ENCODE measurements around the gene HLA-DQB2.
"Not testable (repeated sequence)": the region's sequence is repeated elsewhere in the genome, so short reads cannot be mapped to it uniquely, and the experiment has no call there.

HLA-DQB2 gene
- 0.94 reads per million for total RNA-seq

GRCh38 chr6:32763421-32763820 lies at the start of gene HLA-DQB2:
TSS of gene HLA-DQB2 (minus strand) at chr6:32763532. CDS start at chr6:32763470, 62 bp downstream.
- no peak for DNase-seq

- no peak for DNase-seq
Measured at GRCh38 chr6:32809171-32809570, 45.8 kb upstream of the HLA-DQB2 start.

- DNase-seq, result no peak
Measured at GRCh38 chr6:32807020-32807580, 43.8 kb upstream of the HLA-DQB2 start.

GRCh38 chr6:32805404-32805803 lies 42.1 kb upstream of the HLA-DQB2 start:
- DNase-seq, result not testable (repeated sequence)

GRCh38 chr6:32803416-32803815 lies 40.1 kb upstream of the HLA-DQB2 start:
- DNase-seq, result no peak

DNA sequence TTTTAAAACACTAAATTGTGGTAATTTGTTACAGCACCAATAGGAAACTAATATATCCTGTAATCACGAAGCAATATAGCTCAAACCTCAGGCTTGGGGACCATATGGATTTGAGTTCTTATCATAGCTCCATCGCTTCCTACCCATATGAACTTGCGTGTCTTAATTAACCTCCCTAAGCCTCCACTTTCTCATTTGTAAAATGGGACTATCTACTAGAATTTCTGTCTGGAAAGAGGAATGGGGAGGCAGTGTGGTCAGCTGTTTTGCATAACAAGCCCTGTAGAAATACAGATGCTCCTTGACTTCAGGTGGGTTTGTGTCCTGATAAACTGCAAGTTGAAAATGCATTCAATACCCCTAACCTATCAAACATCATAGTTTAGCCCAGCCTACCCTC lies 36.4 kb upstream of the HLA-DQB2 start:
- no peak for DNase-seq

DNA sequence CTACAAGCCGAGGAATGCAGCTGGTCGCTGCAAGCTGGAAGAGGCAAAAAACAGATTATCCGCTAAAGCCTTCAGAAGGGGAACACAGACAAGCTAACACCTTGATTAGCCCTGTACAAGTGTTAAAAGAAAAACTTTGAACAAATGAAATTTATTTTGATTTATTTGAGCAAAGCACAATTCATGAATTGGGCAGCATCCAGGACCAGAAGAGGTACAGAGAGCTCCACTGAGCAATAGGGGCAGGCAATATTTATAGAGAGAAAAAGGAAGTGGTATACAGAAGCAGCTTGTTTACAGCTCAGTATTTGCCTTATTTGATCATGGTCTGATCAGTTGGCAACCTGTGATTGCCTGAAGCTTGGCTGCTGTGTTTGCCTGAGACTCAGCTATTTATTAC lies 35.8 kb upstream of the HLA-DQB2 start:
- no peak for DNase-seq

DNA sequence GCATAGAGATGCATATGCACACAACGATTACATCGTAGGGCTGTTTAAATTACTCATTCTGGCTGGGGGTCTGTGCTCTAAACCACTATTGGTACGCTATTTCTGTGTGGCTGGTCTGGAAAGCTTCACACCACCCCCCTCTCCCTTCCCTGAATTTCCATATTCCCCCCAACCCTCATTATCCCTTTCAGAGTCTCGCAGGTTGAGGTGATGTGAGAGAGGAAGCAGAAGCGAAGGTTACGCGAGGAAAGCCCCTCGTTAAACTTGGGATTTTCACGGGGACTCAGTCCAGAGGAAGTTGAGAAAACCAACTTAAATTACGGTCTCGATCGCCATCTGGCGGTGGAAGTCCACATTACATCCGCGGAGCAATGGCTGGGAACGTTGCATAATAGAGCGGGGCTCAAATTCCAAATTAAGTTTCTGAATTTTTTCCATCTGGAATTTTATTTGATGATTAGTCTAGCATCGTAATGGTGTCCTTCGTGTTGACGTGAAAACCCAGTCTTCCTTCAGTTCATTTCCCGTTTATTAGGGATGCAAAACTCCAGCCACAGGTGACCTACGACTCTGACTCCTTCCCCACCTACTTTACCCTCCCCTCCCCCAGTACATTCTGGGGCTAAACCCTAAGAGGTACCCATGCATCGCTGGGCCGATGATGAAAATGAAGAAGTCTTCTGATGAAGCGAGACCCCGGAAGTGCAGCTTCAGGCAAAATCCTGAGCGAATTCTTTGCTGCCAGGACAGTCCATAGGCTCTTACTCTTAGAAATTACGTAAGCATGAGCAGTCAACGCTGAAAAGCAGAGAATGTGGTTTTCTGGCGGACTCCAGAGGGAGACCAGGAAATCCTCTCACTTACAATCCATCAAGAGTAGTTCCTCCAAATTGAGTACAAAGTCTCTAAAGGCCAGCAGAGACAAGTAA lies 33.8 kb upstream of the HLA-DQB2 start:
- peak; percentile 71 for DNase-seq

- no peak for DNase-seq
Measured at GRCh38 chr6:32794510-32794909, 31.2 kb upstream of the HLA-DQB2 start.

GRCh38 chr6:32792901-32793435 lies 29.6 kb upstream of the HLA-DQB2 start:
- no peak for DNase-seq

DNA sequence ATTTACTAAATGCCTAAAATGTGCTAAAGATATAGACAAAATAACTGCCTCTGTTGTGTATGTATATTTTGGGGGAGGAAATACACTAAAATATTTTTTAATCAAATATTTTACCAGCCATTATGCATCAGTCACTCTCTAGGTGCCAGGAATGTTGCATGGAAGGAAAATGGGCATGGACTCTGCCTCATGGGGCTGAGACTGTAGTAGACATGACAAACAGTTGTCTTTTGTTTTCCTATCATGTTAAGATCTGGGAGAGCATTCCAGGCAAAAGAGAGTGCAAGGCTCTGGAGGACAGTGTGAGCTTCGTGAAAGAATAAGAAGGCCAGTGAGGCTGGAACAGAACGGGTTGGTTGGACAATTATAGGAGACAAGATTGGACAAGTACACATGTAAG lies 27.0 kb upstream of the HLA-DQB2 start:
- DNase-seq, result no peak

GRCh38 chr6:32785781-32786533 lies 22.6 kb upstream of the HLA-DQB2 start:
- DNase-seq, result peak; percentile 11

GRCh38 chr6:32782923-32783322 lies 19.6 kb upstream of the HLA-DQB2 start:
- DNase-seq, result not testable (repeated sequence)

DNA sequence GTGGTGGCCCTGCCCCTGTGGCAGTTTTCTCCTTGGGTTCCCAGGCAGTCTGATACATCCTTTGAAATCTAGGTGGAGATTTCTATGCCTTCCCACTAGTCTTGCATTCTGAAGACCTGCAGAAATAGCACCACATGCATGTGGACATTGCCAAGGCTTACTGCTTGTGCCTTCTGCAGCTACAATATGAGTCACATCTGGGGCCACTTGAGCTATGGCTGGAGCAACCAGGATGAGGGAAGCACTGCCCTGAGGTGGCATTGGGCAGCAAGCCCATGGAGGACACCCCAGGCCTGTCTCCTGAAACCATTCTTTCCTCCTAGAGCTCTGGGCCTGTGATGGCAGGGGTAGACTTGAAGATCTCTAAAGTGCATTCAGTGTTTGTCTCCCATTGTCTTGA lies 15.7 kb upstream of the HLA-DQB2 start:
- DNase-seq, result no peak

- no peak for DNase-seq
Measured at GRCh38 chr6:32775071-32775470, 11.7 kb upstream of the HLA-DQB2 start.

DNA sequence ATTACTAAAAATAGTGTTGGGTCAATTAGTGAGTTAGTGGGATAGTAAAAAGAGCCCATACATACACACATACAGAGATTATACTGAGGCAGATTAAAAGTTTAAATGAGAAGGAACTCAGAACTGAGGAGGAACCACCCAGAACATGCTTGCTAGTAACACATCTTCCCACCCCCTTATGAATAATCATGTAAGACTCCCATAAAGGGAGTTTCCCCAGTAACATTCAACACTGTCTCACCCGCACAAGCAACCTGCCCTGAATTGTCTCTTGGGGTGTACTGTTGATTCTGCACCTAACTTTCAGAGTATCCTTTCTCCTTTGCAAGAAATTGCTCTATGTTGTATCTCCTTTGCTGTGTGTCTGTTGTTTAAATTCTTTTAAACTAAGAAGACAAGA lies 11.1 kb upstream of the HLA-DQB2 start:
- DNase-seq, result no peak

GRCh38 chr6:32772656-32773055 lies 9.3 kb upstream of the HLA-DQB2 start:
- no peak for DNase-seq

GRCh38 chr6:32764048-32764447 lies 716 bp upstream of the HLA-DQB2 start:
- DNase-seq, result no peak

GRCh38 chr6:32761548-32761947 lies 1.8 kb downstream of the HLA-DQB2 start:
- no peak for DNase-seq

- DNase-seq, result no peak
Measured at GRCh38 chr6:32761072-32761471, 2.3 kb downstream of the HLA-DQB2 start.

DNA sequence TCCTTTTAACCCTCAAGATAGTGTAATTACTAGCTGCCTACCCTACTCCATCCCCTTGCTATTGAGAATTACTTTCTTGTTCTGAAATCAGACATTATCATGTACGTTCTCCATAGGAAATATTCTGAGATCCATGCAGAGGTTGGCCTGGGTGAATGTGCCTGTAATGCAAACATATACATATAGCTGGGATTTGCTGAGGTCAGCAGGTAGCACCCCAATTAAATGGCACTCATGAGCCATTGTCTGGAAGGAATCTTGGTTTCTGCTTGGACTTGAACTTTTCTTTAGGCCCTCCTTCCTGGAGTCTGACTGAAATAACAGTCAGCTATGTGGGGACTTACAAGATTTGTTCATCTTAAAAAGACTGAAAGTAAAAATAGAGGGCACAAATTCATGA lies 3.7 kb downstream of the HLA-DQB2 start:
- no peak for DNase-seq

- DNase-seq, result no peak
Measured at GRCh38 chr6:32752580-32752979, 10.8 kb downstream of the HLA-DQB2 start.

GRCh38 chr6:32745649-32746048 lies 17.7 kb downstream of the HLA-DQB2 start:
- not testable (repeated sequence) for DNase-seq

Data from effector CD4-positive, alpha-beta T cell (primary cell).